SK-N-MC (cell line): Measurements from ENCODE around the gene GRM2.

Experiments used
- EZH2 ChIP-seq: fragments of 200-600 bp; sonication (generic); IDR thresholded peaks from one replicate; pipeline ENCODE4 v1.6.1; 2017; ENCODE audit warnings: antibody characterized with exemption
- POLR2AphosphoS5 ChIP-seq: IDR thresholded peaks from 2 replicates; pipeline ENCODE4 v1.6.1; 2012; ENCODE audit warnings: mild to moderate bottlenecking, low read depth, low read length, borderline replicate concordance

GRCh38 chr3:51711352-51712037 is 4.6 kb downstream of the GRM2 start:
- TF ChIP-seq POLR2AphosphoS5, result no peak
- no peak for TF ChIP-seq EZH2
